Right lobe of liver (tissue), 4 donors: Measurements from ENCODE around the gene INS.

ENCODE experiments used
- POLR2A ChIP-seq: fragments of 450-650 bp; IDR thresholded peaks from one replicate; pipeline ENCODE4 v1.6.1; 2017; ENCODE audit warnings: antibody characterized with exemption, mild to moderate bottlenecking
- TF ChIP-seq, protein P1 (sequence below), 4 donors: fragments of 200-600 bp in 3 of 4; fragments of 450-650 bp in 1 of 4; IDR thresholded peaks; one replicate each; pipeline versions ENCODE4 v1.5.1 to v1.8.0; 2016 to 2022; ENCODE audit warnings: antibody characterized with exemption in 4 of 4, mild to moderate bottlenecking in 2 of 4
- donor health status: DM: no; HTN: no; CAD: no.
- donor health status: DM: no; HTN: no; CAD: no.
- donor health status: DM: no; HTN: yes; CAD: no.

DNA sequence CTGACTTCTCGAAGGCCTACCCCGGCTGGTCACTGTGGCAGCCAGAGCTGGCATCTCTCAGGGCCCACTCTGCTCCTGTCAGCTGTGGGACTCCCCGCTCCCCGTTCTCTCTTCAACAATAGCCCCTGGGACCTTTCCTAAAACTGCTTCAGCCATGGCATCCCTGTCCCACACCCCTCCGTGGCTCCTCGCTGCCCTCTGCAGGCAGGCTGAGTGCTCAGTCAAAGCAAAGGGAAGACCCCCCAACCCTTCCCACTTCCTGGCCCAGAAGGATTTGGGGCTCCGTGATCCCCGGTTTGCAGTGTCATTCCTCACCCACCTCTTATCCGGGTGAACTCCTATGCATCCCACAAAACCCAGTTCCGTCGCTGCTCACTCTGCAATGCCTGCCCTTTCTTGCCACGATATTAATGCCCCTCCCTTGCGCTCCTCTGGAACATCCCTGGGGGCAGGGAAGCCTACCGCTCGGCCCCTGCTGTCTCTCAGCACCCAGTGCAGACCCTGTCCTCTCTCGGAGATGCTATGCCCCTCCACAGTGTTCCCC lies 12.2 kb upstream of the INS start:
- TF ChIP-seq, protein P1, sequence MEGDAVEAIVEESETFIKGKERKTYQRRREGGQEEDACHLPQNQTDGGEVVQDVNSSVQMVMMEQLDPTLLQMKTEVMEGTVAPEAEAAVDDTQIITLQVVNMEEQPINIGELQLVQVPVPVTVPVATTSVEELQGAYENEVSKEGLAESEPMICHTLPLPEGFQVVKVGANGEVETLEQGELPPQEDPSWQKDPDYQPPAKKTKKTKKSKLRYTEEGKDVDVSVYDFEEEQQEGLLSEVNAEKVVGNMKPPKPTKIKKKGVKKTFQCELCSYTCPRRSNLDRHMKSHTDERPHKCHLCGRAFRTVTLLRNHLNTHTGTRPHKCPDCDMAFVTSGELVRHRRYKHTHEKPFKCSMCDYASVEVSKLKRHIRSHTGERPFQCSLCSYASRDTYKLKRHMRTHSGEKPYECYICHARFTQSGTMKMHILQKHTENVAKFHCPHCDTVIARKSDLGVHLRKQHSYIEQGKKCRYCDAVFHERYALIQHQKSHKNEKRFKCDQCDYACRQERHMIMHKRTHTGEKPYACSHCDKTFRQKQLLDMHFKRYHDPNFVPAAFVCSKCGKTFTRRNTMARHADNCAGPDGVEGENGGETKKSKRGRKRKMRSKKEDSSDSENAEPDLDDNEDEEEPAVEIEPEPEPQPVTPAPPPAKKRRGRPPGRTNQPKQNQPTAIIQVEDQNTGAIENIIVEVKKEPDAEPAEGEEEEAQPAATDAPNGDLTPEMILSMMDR (IDR thresholded peaks at IDR 0.05), result peak in 3 of 4 donors; percentile 36 to 45 (median 39)
- no peak for TF ChIP-seq POLR2A
